ENCODE results near the gene ADAM12.

Gene ADAM12

GRCh38 chr10:126210051-126210651 lies 178.1 kb downstream of the ADAM12 start:
- no peak for DNase-seq (ENCODE audit: low spot score)

DNA sequence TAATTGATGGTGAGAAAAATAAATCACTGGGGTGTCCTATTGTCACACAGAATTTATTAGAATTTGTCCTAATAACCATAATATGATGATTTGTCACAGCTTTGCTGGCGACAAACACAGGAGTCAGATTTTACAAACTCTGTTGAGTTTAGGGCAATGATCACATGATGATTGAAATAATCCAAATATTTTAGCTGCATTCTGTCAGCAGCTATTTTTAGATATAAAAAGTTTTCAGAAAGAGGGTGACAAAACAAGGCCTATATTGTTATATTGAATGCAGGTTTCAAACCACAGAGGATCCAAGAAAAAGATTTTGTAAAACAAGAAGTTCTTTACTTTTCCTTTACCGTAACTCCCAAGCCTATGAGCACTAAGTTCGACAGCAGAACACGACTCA lies 178.8 kb downstream of the ADAM12 start:
- DNase-seq (ENCODE audit: low spot score) = no peak

DNA sequence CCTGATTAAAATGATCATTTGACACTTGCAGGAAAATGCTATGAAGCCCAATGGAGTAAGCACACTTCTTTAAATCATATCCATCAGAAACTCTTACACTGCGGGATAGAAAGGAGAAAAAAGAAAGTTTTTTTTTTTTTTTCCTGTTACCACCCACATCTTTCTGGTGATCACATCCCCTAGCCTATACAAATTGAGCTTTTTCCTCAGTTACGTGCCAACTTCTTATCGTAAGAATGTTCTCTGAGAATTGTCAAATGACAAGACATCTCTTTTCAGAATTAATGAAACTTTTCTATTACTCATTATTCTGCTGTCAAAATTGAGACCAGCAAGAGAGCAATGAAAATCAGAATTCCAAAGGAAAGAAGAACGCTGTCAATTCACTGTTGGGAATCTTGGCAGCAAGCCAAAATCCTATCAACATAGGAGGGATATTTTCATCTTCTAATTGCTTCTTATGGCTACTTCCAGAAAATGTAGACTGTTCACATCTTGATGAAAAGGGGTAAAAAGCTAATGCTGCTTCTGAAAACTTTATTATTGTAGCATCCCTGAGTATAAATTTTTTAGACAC lies 179.5 kb downstream of the ADAM12 start:
- no peak for DNase-seq (ENCODE audit: low spot score)

- no peak for DNase-seq (ENCODE audit: low spot score)
Observed at GRCh38 chr10:126207851-126208250, 180.4 kb downstream of the ADAM12 start.

DNA sequence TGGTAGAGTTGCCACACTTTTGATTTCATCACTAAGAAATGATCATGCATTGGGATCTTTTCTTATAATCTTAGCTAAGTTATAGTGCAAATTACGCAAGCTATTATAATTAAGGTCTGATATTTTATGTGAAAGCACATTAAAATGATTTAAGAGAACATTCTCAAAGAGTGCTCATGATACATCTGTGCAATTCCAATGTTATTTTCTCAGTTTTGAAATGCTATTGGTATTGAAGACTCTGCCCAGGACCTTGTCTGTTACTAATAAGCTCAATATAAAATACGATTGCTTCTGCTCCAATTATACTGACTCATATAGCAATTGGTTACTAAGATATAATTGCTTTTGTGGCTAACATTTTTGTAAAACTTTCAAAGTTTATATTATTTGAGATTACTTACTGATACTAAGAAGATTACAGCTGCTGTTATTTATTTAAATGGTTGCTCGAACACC lies 180.9 kb downstream of the ADAM12 start:
- no peak for DNase-seq (ENCODE audit: low spot score)

DNA sequence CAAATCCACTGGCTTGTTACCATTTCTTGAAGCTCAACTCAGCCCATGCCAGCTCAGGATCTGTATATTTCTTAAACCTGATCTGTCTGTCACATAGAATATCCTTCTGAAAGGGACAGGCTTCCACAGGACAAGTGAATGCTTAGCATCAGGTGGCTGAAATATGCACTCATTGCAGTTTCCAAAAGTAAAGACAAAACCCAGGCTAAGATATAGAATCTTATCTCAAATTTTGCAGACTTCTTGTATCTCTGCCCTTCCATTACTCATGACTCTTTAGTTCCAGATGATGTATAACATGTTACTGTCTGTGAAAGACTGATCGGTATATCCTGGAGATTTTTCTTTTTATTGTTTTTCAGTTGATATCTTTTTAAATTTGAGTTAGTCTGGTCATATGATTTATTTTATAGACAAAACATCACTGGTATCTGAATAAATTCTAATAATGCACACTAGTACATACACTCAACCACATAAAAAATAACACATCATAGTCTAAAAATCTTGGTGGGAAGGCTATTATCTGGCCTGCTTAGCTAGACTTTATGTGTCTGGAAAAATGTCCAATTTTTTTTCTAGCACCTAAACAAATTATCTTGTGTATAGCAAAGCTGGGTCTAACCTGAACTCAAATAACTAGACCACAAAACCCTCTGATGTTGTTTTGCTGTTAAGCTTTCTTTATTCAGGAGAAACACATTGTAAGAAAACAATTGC lies 182.6 kb downstream of the ADAM12 start:
- DNase-seq (ENCODE audit: low spot score) = no peak

DNA sequence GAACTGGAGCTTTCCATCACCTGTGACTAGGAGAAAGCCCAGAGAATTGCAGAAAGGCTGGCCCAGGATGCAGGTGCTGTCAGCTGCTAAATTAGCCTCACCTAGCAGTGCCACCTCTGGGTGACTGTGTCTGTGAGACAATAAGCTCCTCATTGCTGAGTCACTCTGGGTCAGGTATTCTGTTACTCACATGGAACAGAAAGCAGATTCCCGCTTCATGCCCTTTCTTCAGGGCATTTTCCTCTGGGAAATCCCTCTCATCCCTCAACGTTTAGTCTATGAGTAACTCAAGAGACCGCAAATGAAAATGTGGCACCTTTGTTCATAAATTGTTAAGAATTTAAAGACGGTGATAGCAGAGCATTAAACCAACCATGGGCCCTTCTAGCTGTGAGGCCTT lies 184.0 kb downstream of the ADAM12 start:
- DNase-seq (ENCODE audit: low spot score) = no peak

DNA sequence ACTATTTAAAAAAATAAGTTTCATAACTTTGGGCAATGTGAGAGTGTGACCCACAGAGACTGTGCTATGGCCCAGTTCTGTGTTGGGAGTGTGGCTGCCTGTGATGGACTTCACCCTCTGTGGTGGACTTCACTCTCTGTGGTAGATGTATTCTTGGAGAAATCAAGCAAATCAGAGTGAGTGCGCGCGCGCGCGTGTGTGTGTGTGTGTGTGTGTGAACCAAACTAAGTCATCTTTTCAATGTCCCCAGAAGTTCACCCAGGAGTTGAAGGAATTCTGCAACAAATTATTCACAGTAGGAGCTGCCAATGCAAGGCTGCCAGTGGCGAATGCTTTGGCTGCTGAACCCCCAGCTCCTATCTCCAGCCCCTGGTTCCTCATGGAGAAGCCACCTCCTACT lies 184.5 kb downstream of the ADAM12 start:
- DNase-seq (ENCODE audit: low spot score) = no peak

GRCh38 chr10:126201603-126202002 lies 186.7 kb downstream of the ADAM12 start:
- no peak for DNase-seq (ENCODE audit: low spot score)

DNA sequence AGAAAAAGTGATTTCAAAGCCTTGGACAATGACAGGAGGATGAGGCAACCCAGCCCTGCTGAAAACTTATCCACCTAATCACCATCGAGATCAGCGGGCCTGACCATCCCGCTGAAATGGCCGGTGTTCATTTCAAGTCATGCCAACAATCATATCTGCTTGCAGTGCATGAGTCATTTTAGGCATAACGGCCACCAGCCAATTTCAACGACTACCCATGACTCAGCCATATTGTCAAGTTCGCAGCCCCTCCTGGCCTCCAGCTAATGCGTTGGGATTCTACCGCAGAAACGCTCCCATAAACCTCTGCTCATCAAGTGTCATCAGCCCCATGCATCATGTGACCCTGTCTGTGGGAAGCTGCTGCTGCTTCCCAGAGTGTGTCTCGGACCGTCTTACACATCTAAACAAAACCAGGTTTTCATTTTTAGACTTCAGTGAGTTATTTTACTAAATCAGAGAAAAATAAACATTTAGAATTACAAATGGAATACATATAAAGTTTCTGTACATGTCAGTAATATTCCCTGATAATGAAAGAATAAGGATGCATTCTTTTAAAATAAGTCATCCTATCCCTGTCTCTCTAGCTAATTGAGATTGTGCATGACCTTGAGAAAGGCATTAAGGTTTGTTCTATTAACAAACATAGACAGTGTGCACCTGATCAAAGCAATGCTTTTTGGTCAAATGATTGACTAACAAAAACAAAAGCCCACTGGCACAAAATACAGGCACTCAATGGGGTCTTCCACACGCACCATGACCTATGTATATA lies 188.9 kb downstream of the ADAM12 start:
- no peak for DNase-seq (ENCODE audit: low spot score)

GRCh38 chr10:126198681-126199080 lies 189.6 kb downstream of the ADAM12 start:
- no peak for DNase-seq (ENCODE audit: low spot score)

DNA sequence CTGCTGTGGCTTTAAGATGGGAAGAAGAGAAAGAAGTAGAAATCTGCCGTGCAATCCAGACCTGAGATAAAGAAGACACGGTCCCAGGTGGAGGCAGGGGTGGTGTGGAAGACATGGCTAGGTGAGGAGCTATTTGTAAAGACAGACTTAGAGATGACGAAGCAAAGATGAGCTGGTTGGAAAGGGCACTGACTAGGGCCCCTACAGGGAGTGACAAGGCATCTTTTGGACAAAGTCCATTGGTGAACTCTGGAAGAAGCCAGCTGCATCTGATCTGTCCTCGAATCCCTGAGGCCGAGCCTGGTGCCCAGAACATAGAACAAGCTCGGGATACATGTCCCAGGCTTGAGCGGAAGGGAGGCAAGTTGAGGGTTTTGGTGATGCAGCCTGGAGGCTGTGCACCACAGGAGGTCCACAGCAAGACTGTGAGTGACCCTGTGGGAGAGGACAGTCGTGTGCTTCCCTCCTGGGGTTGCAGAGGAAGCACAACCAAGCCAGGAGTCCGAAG lies 191.2 kb downstream of the ADAM12 start:
- DNase-seq (ENCODE audit: low spot score) = no peak

GRCh38 chr10:126196281-126196680 lies 192.0 kb downstream of the ADAM12 start:
- no peak for DNase-seq (ENCODE audit: low spot score)

- no peak for DNase-seq (ENCODE audit: low spot score)
Observed at GRCh38 chr10:126191192-126191591, 197.1 kb downstream of the ADAM12 start.

GRCh38 chr10:126188679-126189200 lies 199.5 kb downstream of the ADAM12 start:
- DNase-seq (ENCODE audit: low spot score) = no peak

GRCh38 chr10:126187399-126187798 lies 200.9 kb downstream of the ADAM12 start:
- DNase-seq (ENCODE audit: low spot score) = peak; percentile 37

DNA sequence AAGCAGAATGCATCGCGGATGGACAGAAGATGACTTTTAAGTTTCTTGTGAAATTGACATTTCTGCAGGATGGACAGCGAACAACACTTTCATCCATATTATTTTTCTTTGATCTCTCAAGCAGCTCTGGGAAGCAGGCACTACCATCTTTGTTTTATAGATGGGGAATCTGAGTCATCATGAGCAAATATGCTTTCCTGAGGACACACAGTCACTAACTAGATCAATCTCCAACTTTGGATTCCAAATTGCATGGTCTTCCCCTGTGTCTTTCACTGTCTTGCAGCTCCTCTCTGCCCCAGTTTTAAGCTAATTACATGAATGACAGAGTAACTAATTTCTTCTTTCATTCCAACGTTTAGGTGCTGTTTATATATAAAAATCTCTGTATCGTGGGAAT lies 201.5 kb downstream of the ADAM12 start:
- no peak for DNase-seq (ENCODE audit: low spot score)

GRCh38 chr10:126185676-126186447 lies 202.4 kb downstream of the ADAM12 start:
- no peak for DNase-seq (ENCODE audit: low spot score)

- DNase-seq (ENCODE audit: low spot score) = no peak
Observed at GRCh38 chr10:126181626-126182025, 206.7 kb downstream of the ADAM12 start.

DNA sequence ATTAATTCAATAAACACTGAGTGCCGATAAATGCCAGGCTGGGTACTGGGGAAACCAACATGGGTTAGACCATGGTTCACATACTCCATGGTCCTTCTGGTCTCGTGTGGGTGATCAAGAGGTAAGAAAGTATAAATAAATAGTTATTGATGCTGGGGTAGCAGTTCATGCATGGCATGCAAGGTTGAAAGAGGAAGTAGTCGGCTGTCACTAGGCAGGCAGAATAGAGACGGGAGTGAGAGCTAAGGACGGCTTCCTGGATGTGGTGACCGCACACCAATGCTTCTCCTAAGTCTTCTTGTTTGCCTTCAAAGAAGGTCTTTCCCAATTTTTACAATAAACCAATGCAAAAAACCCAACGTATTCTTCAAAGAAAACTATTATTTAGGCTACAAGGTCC lies 208.6 kb downstream of the ADAM12 start:
- DNase-seq (ENCODE audit: low spot score) = no peak

DNA sequence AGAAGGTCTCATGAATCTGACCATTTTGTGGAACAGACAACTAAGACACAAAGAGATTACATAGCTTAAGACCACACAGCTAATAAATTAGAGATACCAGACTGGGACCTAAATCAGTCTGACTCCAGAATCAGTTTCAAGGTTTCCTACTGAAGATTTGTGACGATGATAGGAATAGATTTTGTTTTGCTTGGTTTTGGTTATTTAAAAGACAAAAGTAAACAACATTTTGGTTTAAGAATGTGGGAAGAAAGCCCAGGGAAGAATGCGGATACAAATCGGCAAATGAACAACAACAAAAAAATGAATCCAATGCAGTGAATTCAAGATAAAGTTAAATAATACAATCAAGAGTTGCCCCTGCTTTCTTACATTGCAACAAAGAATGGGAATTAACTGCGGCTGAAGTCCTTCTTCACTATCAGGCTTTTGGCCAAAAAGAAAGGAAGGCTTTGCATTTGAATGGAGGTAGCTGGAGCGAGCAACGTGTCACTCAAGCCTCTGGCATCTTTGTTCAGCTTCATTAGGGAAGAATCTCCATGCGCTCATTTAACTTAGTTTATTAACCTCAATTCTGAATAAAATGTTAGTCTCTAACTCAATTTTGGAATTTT lies 210.8 kb downstream of the ADAM12 start:
- DNase-seq (ENCODE audit: low spot score) = peak; percentile 49
